K562 (cell line): Measurements from ENCODE around the gene TMEM81. TPM values are rescaled to one million over a fixed set of nuclear protein-coding genes. Genes with fewer than 3 reads are reported as not detected.
A peak's percentile ranks its signal among the peaks of the same experiment; 100 is the strongest.

Source experiments
- CREB3 ChIP-seq: fragments of 450-650 bp; conservative IDR thresholded peaks from 2 replicates; pipeline ENCODE4 v1.6.1; 2016; ENCODE audit warnings: missing genetic modification characterization, low read depth, mild to moderate bottlenecking, missing compliant biosample characterization, moderate library complexity
- CUX1 ChIP-seq: fragments of 200-800 bp; sonication (Bioruptor generic); IDR thresholded peaks from 2 replicates; pipeline ENCODE4 v1.6.1; 2016; ENCODE audit warnings: missing genetic modification characterization, missing compliant biosample characterization
- HLTF ChIP-seq: fragments of 450-650 bp; IDR thresholded peaks from 2 replicates; pipeline ENCODE4 v1.6.1; 2016
- MXD1 ChIP-seq: fragments of 250-450 bp; sonication (Bioruptor Pico); IDR thresholded peaks from 2 replicates; pipeline ENCODE4 v1.8.0; 2021; ENCODE audit warnings: borderline replicate concordance, mild to moderate bottlenecking, moderate library complexity; ENCODE audit not compliant: poor library complexity, severe bottlenecking
- MYNN ChIP-seq, 2 experiments: sonication (generic); formaldehyde crosslinking in 1 of 2; IDR thresholded peaks; 2 replicates each; pipeline versions ENCODE4 v1.5.0 to v1.6.1; 2016 to 2020; ENCODE audit warnings: antibody characterized with exemption in 1 of 2, missing genetic modification reagents in 1 of 2
- TCF3 ChIP-seq: sonication (generic); formaldehyde crosslinking; IDR thresholded peaks from 2 replicates; pipeline ENCODE4 v1.4.0; 2020; ENCODE audit warnings: mild to moderate bottlenecking, missing genetic modification reagents
- ZBTB40 ChIP-seq, 2 experiments: fragments of 450-650 bp in 1 of 2; sonication (generic) in 1 of 2; formaldehyde crosslinking in 1 of 2; IDR thresholded peaks; 2 replicates each; pipeline versions ENCODE4 v1.7.1 to v1.9.0; 2016 to 2022; ENCODE audit warnings: inconsistent platforms in 1 of 2, mild to moderate bottlenecking in 1 of 2, missing genetic modification reagents in 1 of 2
- ZKSCAN8 ChIP-seq: fragments of 200-800 bp; sonication (Bioruptor generic); IDR thresholded peaks from 2 replicates; pipeline ENCODE4 v1.6.1; 2016; ENCODE audit warnings: missing genetic modification characterization, missing compliant biosample characterization
- ZNF444 ChIP-seq: fragments of 250-450 bp; sonication (Bioruptor Pico); IDR thresholded peaks from 2 replicates; pipeline ENCODE4 v1.4.0; 2020; ENCODE audit warnings: mild to moderate bottlenecking, moderate library complexity
- polyA plus RNA-seq, 8 experiments: library from polyadenylated mRNA; depleted of rRNA in 4 of 8; stranded (reverse) in 5 of 8; unstranded in 3 of 8; fragments of >200 nt; fragmentation: Nextera tagmentation in 2 of 8; fragmentation: Illumina TruSeq in 1 of 8; extraction: Ambion mirVana in 2 of 8; extraction: Trizol in 1 of 8; gene quantifications; 2 replicates each; pipeline versions ENCODE4 v1.2.1 to v1.2.3, GENCODE V29; 2011 to 2014; ENCODE audit warnings: inconsistent platforms in 1 of 8, missing spikeins in 1 of 8
- total RNA-seq, 7 experiments: library from RNA; depleted of rRNA in 6 of 7; stranded (reverse); fragments of >200 nt in 6 of 7; fragmentation: Illumina TruSeq in 2 of 7; extraction: Trizol in 2 of 7; gene quantifications; 2 replicates each; pipeline versions ENCODE4 v1.2.1 to v1.2.3, GENCODE V29; 2011 to 2021; ENCODE audit warnings: low replicate concordance in 1 of 7

The TMEM81 gene
- total and polyA plus RNA-seq, 9 of the 15 experiments (the other 6 are each of a cell fraction or from before 2014, with no cell fraction given): 3.2 to 6.1 (median 4.4) TPM

DNA sequence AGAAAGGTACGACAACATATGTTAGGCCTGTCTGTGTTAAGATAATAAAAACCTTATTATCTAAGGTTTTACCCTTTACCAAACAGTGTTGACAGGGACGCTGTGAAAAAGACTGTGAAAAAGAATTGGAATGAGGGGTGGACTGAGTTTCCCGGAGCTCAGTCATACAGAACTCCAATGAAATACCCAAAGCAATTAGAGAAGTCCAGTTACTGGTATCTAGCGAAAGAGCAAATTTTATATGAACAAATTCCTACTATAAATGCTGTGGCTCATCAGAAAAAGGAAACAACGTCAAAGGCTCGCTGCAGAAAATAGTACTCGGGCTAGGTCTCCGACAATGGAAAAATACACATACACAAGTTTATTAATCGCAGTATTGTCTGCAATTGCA, 38.2 kb upstream of the TMEM81 start (continued):
- TF ChIP-seq ZBTB40 (IDR thresholded peaks at IDR 0.05) (no peak), ZBTB40 (CRISPR knock-in tag; IDR thresholded peaks at IDR 0.05) (no peak), MYNN (IDR thresholded peaks at IDR 0.05) (no peak), MYNN (CRISPR knock-in tag; IDR thresholded peaks at IDR 0.05) (no peak), CUX1 (0 out of 2 replicates have a peak, but pooled peaks have one; percentile 94), CREB3 (tag) (0 out of 2 replicates have a peak, but pooled peaks have one; percentile 9), HLTF (no peak), ZKSCAN8 (peak; percentile 60; the same call in 1 of the 2 replicates), MXD1 (CRISPR knock-in tag) (no peak), TCF3 (CRISPR knock-in tag) (no peak), ZNF444 (CRISPR knock-in tag) (0 out of 2 replicates have a peak, but pooled peaks have one; percentile 49)
